ENCODE results near the gene TUBB. TPM values are rescaled to one million over a fixed set of nuclear protein-coding genes. Genes with fewer than 3 reads are reported as not detected.

Gene TUBB
- total and polyA plus RNA-seq, 8 donors = 409 to 1,665 (median 1,126) TPM

DNA sequence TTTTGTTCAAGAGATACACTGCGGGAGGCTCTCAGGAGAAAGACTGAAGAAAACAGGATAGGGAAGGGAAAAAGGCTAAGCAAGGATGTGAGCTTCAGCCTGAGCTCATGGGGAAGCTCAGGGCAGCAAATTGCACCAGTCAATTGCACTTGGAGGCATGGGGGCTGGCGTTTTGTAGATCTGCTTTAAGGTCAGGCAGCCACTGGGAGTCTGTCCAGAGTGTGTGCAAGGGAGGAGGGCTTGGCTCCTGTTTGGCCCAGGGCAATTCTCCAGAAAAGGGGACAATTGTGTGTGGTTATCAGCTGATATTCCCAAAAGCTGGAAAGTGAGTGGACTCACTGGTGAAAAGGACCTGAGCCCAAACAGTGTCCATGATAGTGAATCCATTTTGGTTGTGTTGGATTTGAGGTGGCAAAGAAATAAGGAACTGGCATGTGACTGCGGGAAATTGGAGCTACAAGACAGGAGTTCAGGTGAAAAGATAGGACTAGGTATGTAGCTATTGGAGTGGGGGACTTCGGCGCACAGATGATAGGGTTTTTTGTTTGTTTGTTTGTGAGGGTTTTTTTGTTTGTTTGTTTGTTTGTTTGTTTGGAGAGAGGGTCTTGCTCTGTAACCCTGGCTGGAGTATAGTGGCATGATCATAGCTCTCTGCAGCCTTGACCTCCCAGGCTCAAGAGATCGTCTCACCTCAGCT, 46.5 kb downstream of the TUBB start:
- DNase-seq (no peak), ATAC-seq (no peak)
- no peaks in the 10 kb centered on the region for H3K27me3 ChIP-seq

DNA sequence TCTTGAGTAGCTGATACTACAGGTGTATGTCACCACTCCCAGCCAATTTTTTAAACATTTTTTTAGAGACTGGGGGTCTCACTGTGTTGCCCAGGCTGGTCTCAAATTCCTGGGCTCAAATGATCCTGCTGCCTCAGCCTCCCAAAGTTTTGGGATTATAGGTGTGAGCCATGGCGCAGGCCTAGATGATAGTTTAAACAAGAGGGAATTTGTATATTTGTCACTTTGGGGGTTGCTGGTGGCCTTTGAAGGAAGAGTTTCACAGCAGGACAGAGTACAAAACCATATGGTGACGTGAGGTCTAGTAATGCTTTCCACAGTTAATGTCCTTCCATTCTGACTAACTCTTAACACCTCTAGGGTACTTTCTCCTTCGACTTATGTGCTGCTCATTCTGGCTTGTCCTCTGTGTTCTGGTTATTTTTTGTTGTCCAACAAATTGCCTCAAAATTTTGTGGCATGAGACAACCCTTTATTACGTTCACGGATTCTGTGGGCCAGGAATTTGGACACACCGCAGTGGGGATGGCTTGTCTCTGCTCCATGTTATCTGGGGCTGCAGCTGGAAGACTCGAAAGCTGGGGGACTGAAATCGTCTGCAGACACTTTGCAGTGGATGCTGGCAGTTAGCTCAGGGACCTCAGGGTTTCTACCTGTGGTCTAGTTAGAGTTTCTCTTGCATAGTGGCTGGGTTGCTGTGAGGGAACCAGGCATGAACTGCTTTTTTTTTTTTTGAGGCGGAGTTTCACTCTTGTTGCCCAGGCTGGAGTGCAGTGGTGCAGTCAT, 47.2 kb downstream of the TUBB start:
- H3K27ac ChIP-seq = no peak overlapping the region
- TF ChIP-seq, protein P1, sequence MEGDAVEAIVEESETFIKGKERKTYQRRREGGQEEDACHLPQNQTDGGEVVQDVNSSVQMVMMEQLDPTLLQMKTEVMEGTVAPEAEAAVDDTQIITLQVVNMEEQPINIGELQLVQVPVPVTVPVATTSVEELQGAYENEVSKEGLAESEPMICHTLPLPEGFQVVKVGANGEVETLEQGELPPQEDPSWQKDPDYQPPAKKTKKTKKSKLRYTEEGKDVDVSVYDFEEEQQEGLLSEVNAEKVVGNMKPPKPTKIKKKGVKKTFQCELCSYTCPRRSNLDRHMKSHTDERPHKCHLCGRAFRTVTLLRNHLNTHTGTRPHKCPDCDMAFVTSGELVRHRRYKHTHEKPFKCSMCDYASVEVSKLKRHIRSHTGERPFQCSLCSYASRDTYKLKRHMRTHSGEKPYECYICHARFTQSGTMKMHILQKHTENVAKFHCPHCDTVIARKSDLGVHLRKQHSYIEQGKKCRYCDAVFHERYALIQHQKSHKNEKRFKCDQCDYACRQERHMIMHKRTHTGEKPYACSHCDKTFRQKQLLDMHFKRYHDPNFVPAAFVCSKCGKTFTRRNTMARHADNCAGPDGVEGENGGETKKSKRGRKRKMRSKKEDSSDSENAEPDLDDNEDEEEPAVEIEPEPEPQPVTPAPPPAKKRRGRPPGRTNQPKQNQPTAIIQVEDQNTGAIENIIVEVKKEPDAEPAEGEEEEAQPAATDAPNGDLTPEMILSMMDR (IDR thresholded peaks at IDR 0.05) = no peak
- no peak for DNase-seq
- intact Hi-C loops (cut with DNase I) = no loop called here
- no peaks in the 10 kb centered on the region for H3K27me3 ChIP-seq
- H3K4me1 ChIP-seq = peaks cover 19 to 52% of the 10 kb centered on the region in 2 donors
- no peak overlapping the region for H3K4me3 ChIP-seq
- no peaks in the 10 kb centered on the region for H3K9me3 ChIP-seq
- H3K36me3 ChIP-seq = no peaks in the 10 kb centered on the region
- ATAC-seq = no peak

More for the DNA sequence above, 46.5 kb downstream of the TUBB start:
- Histone ChIP-seq H3K36me3 (no peaks in the 10 kb centered on the region), H3K27ac (no peak overlapping the region), H3K4me3 (no peak overlapping the region), H3K4me1 (peaks cover 19 to 52% of the 10 kb centered on the region in 2 donors), H3K9me3 (no peaks in the 10 kb centered on the region)
- intact Hi-C loops (cut with DNase I) = no loop called here
- TF ChIP-seq, protein P1 (IDR thresholded peaks at IDR 0.05) = no peak

DNA sequence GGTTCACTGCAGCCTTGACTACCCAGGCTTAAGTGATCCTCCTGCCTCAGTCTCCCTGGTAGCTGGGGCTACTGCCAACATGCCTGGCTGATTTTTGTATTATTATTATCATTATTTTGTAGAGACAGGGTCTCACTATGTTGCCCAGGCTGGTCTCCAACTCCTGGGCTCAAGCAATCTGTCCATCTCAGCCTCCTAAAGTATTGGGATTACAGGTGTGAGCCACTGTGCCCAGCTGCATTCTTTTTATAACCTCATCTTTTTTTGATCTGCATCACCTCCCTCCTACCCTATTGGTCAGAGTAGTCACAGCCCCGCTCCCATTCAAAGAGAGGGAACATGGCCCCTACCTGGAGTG, 47.8 kb downstream of the TUBB start:
- H3K9me3 ChIP-seq = no peaks in the 10 kb centered on the region
- no peak overlapping the region for H3K4me3 ChIP-seq
- H3K36me3 ChIP-seq = no peaks in the 10 kb centered on the region
- DNase-seq (no peak), ATAC-seq (no peak)
- no peaks in the 10 kb centered on the region for H3K27me3 ChIP-seq
- intact Hi-C loops (cut with DNase I) = no loop called here
- TF ChIP-seq, protein P1 (IDR thresholded peaks at IDR 0.05) = no peak
- peaks cover 19 to 52% of the 10 kb centered on the region in 2 donors for H3K4me1 ChIP-seq
- H3K27ac ChIP-seq = no peak overlapping the region

DNA sequence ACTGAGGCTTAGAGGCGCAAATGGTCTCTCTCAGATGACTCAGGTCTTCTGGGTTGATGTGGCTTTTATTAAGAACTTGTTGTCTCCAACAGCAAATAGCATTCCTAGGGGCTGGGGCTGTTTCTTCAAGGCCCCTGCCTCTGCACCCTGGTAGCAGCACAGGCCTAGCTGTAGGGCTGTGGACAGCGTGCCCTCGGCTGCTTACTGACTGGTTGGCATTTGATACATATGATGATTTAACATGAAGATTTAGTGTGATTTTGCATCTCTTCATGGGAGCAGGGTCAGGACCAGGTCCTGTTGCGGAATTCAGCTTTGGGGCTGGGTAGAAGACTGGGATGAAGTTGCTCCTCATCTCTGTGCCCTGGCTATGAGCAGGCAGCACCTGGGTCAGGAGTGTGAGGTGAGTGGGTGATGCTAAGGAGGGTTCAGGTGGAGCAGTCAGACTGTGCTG, 48.5 kb downstream of the TUBB start:
- Histone ChIP-seq H3K9me3 (no peaks in the 10 kb centered on the region), H3K27ac (peak overlapping the region in 1 of 2 donors; percentile 80), H3K36me3 (no peaks in the 10 kb centered on the region), H3K4me1 (peaks cover 19 to 47% of the 10 kb centered on the region in 2 donors), H3K27me3 (no peaks in the 10 kb centered on the region), H3K4me3 (peak overlapping the region in 1 of 2 donors; percentile 14)
- no peak for DNase-seq
- ATAC-seq = no peak
- intact Hi-C loops (cut with DNase I) = no loop called here
- TF ChIP-seq, protein P1 (IDR thresholded peaks at IDR 0.05) = no peak
